Chondrocyte (in vitro differentiated cells): ENCODE data around the gene DYNLT5. TPM values are rescaled to one million over a fixed set of nuclear protein-coding genes. Genes with fewer than 3 reads are reported as not detected.
"Not testable (repeated sequence)": the region's sequence is repeated elsewhere in the genome, so short reads cannot be mapped to it uniquely, and the experiment has no call there.

Experiments
- DNase-seq: peaks from one replicate; pipeline ENCODE4 v3.0.0; 2021; ENCODE audit warnings: mixed read lengths, low spot score
- H3K27ac Mint-ChIP-seq: one replicate; pipeline ENCODE4 v1.8.0; 2021; ENCODE audit warnings: mild to moderate bottlenecking, moderate library complexity, mixed read lengths; ENCODE audit not compliant: unreplicated experiment
- H3K27me3 Mint-ChIP-seq: 2 replicates; pipeline ENCODE4 v1.8.0; 2021; ENCODE audit warnings: low read depth, mixed read lengths
- H3K36me3 Mint-ChIP-seq: 2 replicates; pipeline ENCODE4 v1.8.0; 2021; ENCODE audit warnings: low read depth, mixed read lengths
- H3K4me1 Mint-ChIP-seq: 2 replicates; pipeline ENCODE4 v1.8.0; 2021; ENCODE audit warnings: low read depth, mild to moderate bottlenecking, mixed read lengths
- H3K4me3 Mint-ChIP-seq: one replicate; pipeline ENCODE4 v1.8.0; 2021; ENCODE audit warnings: mild to moderate bottlenecking, moderate library complexity, mixed read lengths; ENCODE audit not compliant: unreplicated experiment
- H3K9me3 Mint-ChIP-seq: 2 replicates; pipeline ENCODE4 v1.8.0; 2021; ENCODE audit warnings: low read depth, mixed read lengths
- CTCF ChIP-seq: fragments of 200-600 bp; sonication (generic); IDR thresholded peaks from 2 replicates; pipeline ENCODE4 v1.5.0; 2021; ENCODE audit warnings: antibody characterized with exemption, mild to moderate bottlenecking, moderate library complexity
- total RNA-seq: library from RNA; stranded (reverse); gene quantifications from 3 replicates; pipeline ENCODE4 v1.2.1, GENCODE V29; 2021

Gene DYNLT5
- total RNA-seq, 1 donor from 2014 or later: not detected

GRCh38 chr1:66777831-66778230 lies 25.6 kb downstream of the DYNLT5 start:
- DNase-seq: no peak

GRCh38 chr1:66778266-66778665 lies 26.0 kb downstream of the DYNLT5 start:
- Mint-ChIP-seq H3K4me1 (no peaks in the 10 kb centered on the region), H3K27me3 (peaks cover 8% of the 10 kb centered on the region), H3K4me3 (no peak overlapping the region), H3K9me3 (peaks cover 8% of the 10 kb centered on the region), H3K36me3 (no peaks in the 10 kb centered on the region), H3K27ac (no peak overlapping the region)
- no peak for TF ChIP-seq CTCF
- no peak for DNase-seq

More at GRCh38 chr1:66777831-66778230, 25.6 kb downstream of the DYNLT5 start:
- TF ChIP-seq CTCF: no peak
- no peaks in the 10 kb centered on the region for H3K4me1 Mint-ChIP-seq
- H3K4me3 Mint-ChIP-seq: no peak overlapping the region
- no peak overlapping the region for H3K27ac Mint-ChIP-seq
- H3K9me3 Mint-ChIP-seq: peaks cover 8% of the 10 kb centered on the region
- no peaks in the 10 kb centered on the region for H3K36me3 Mint-ChIP-seq
- peaks cover 8% of the 10 kb centered on the region for H3K27me3 Mint-ChIP-seq

GRCh38 chr1:66778969-66779368 lies 26.7 kb downstream of the DYNLT5 start:
- TF ChIP-seq CTCF: no peak
- H3K27me3 Mint-ChIP-seq: peaks cover 8% of the 10 kb centered on the region
- H3K4me1 Mint-ChIP-seq: no peaks in the 10 kb centered on the region
- H3K36me3 Mint-ChIP-seq: no peaks in the 10 kb centered on the region
- DNase-seq: no peak
- H3K9me3 Mint-ChIP-seq: peaks cover 8% of the 10 kb centered on the region
- no peak overlapping the region for H3K4me3 Mint-ChIP-seq
- H3K27ac Mint-ChIP-seq: no peak overlapping the region

GRCh38 chr1:66779475-66780078 lies 27.3 kb downstream of the DYNLT5 start:
- TF ChIP-seq CTCF: no peak
- Mint-ChIP-seq H3K36me3 (no peaks in the 10 kb centered on the region), H3K4me1 (no peaks in the 10 kb centered on the region), H3K9me3 (peaks cover 13% of the 10 kb centered on the region), H3K27ac (no peak overlapping the region), H3K4me3 (no peak overlapping the region), H3K27me3 (peaks cover 8% of the 10 kb centered on the region)
- DNase-seq: no peak

GRCh38 chr1:66785800-66786199 lies 33.5 kb downstream of the DYNLT5 start:
- H3K27me3 Mint-ChIP-seq, H3K27ac Mint-ChIP-seq, H3K36me3 Mint-ChIP-seq, H3K4me3 Mint-ChIP-seq, H3K4me1 Mint-ChIP-seq, H3K9me3 Mint-ChIP-seq, DNase-seq: not testable (repeated sequence)

GRCh38 chr1:66787641-66788040 lies 35.4 kb downstream of the DYNLT5 start:
- H3K4me1 Mint-ChIP-seq: no peaks in the 10 kb centered on the region
- TF ChIP-seq CTCF: no peak
- peaks cover 2% of the 10 kb centered on the region for H3K27me3 Mint-ChIP-seq
- no peak for DNase-seq
- H3K9me3 Mint-ChIP-seq: peaks cover 5% of the 10 kb centered on the region
- no peak overlapping the region for H3K27ac Mint-ChIP-seq
- H3K4me3 Mint-ChIP-seq: no peak overlapping the region
- no peaks in the 10 kb centered on the region for H3K36me3 Mint-ChIP-seq
